Right cardiac atrium (tissue), 5 donors: ENCODE results near the gene SH3TC1. TPM values are rescaled to one million over a fixed set of nuclear protein-coding genes. Genes with fewer than 3 reads are reported as not detected.
A peak's percentile ranks its signal among the peaks of the same experiment; 100 is the strongest.

Experiments used
- ATAC-seq, 2 donors: fragments of 200-7000 bp; cut with Tn5 transposase; one replicate each; pipeline versions ENCODE4 v1.8.0 to v1.9.1; 2020; ENCODE audit warnings: moderate library complexity in 2 of 2, mild to moderate bottlenecking in 1 of 2
- DNase-seq, 3 donors: peaks; one replicate each; pipeline ENCODE4 v3.0.0-alpha.2; 2020
- H3K27ac ChIP-seq: one replicate; pipeline ENCODE4 v1.5.1; 2013; ENCODE audit warnings: mild to moderate bottlenecking, low read length, control low read depth, moderate library complexity
- H3K27me3 ChIP-seq: one replicate; pipeline ENCODE4 v1.6.1; 2013; ENCODE audit not compliant: control insufficient read depth, insufficient read depth
- H3K4me1 ChIP-seq: one replicate; pipeline ENCODE4 v1.6.1; 2013; ENCODE audit warnings: low read length; ENCODE audit not compliant: control insufficient read depth, insufficient read depth
- H3K4me3 ChIP-seq: one replicate; pipeline ENCODE4 v1.5.1; 2013; ENCODE audit warnings: low read length, control low read depth
- H3K9me3 ChIP-seq: one replicate; pipeline ENCODE4 v1.6.1; 2013; ENCODE audit warnings: low read length; ENCODE audit not compliant: control insufficient read depth
- WGBS: extraction: QIAGEN DNeasy Blood & Tissue Kit; methylation state at CpG from one replicate; pipeline ENCODE4 v1.1.7; 2013; 5-methylcytosine and 5-hydroxymethylcytosine counted together
- intact Hi-C, 4 donors: fragments of 100-400 bp; cut with DNase I; formaldehyde crosslinking; loops; one replicate each; pipeline versions ENCODE4 v1.11.0 to v1.14.0; 2022 to 2023
- polyA plus RNA-seq: library from polyadenylated mRNA; stranded (reverse); fragments of 200-250 nt; gene quantifications from one replicate; pipeline ENCODE4 v1.2.3, GENCODE V29; 2013
- total RNA-seq, 4 donors: library from RNA; stranded (reverse); fragmentation: NEBNext Ultra II Directional; extraction: Animal tissue kit (Norgen Biotek cat#: 25700); gene quantifications; one replicate each; pipeline ENCODE4 v1.2.1, GENCODE V29; 2021
- donor health status: healthy with polysubstance abuse.
- donor health status: DM: no; HTN: yes; CAD: no.
- donor health status: DM: no; HTN: no; CAD: no.
- donor health status: DM: no; HTN: yes; CAD: no; lungs with severe emphysema.
- donor health status: DM: yes; HTN: yes; CAD: no.

SH3TC1 gene
- total and polyA plus RNA-seq, 5 donors, result 5.4 to 17.1 (median 10.6) TPM

DNA sequence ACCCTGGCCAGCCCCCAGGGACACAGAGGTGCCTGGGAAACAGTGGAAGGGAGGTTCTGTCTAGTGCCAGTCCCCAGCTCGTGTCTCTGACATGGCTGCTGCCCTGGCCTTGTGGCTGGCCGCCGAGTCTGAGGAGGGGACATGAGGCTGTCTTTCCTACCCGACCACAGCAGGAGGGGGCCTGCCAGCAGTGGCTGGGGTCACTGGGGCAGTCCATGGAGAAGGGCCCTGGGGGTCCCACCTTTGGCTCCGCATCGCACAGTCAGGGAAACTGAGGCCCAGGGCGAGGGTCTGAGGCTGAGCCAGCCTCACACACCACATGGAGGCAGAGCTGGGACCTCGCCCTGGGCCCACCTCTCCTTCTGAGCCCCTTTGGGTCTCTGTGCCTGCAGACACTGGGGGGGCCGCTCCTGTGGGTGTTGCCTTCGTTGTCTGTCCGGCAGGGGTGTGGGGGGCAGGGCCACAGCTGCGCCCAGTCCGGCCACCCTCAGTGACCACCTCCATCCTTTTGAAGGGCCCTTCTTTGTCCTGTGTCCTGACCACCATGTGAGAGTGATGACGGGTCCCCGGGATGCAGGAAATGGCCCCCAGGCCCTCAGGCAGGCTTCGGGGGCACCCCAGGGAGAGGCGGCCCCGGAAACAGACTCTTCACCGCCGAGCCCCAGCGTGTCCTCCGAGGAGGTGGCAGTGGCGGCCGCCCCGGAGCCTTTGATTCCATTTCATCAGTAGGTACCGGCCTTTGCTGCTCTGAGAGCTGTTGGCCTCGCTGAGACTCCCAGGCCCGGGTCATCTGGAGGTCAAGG lies 17.6 kb downstream of the SH3TC1 start:
- ATAC-seq (no peak), DNase-seq (peak in 2 of 3 donors; percentile 47 to 54)
- Histone ChIP-seq H3K4me1 (peaks cover 3% of the 10 kb centered on the region), H3K4me3 (no peak overlapping the region), H3K27ac (no peak overlapping the region), H3K27me3 (no peaks in the 10 kb centered on the region), H3K9me3 (no peaks in the 10 kb centered on the region)
- intact Hi-C loops, result no loop called here
- WGBS, result 86% methylated on average over 28 of the region's 28 CpGs

GRCh38 chr4:8217246-8217511 lies 18.1 kb downstream of the SH3TC1 start:
- Histone ChIP-seq H3K4me3 (no peak overlapping the region), H3K9me3 (no peaks in the 10 kb centered on the region), H3K27ac (no peak overlapping the region), H3K4me1 (peaks cover 3% of the 10 kb centered on the region), H3K27me3 (no peaks in the 10 kb centered on the region)
- DNase-seq (no peak), ATAC-seq (no peak)
- 93% methylated on average over 6 of the region's 6 CpGs for WGBS
- intact Hi-C loops, result no loop called here

- intact Hi-C loops, result no loop called here
- H3K9me3 ChIP-seq, result no peaks in the 10 kb centered on the region
- peaks cover 3% of the 10 kb centered on the region for H3K4me1 ChIP-seq
- H3K27ac ChIP-seq, result no peak overlapping the region
- no peak for ATAC-seq
- no peak overlapping the region for H3K4me3 ChIP-seq
- 85% methylated on average over 9 of the region's 9 CpGs for WGBS
- DNase-seq, result peak in 2 of 3 donors; percentile 28 to 54
- no peaks in the 10 kb centered on the region for H3K27me3 ChIP-seq
These were observed 18.8 kb downstream of the SH3TC1 start for GRCh38 chr4:8217871-8218270.

- intact Hi-C loops, result no loop called here
- Histone ChIP-seq H3K4me1 (peaks cover 3% of the 10 kb centered on the region), H3K27ac (no peak overlapping the region), H3K27me3 (no peaks in the 10 kb centered on the region), H3K4me3 (no peak overlapping the region), H3K9me3 (no peaks in the 10 kb centered on the region)
- ATAC-seq (no peak), DNase-seq (peak in 2 of 3 donors; percentile 45 to 55)
- WGBS, result 90% methylated on average over 20 of the region's 20 CpGs
These were observed 19.4 kb downstream of the SH3TC1 start for GRCh38 chr4:8218371-8219031.

- DNase-seq (peak in 2 of 3 donors; percentile 54 to 63), ATAC-seq (no peak)
- peaks cover 3% of the 10 kb centered on the region for H3K4me1 ChIP-seq
- no peaks in the 10 kb centered on the region for H3K9me3 ChIP-seq
- no peaks in the 10 kb centered on the region for H3K27me3 ChIP-seq
- intact Hi-C loops, result no loop called here
- WGBS, result 76% methylated on average over 21 of the region's 21 CpGs
- H3K27ac ChIP-seq, result no peak overlapping the region
- H3K4me3 ChIP-seq, result no peak overlapping the region
These were observed 20.1 kb downstream of the SH3TC1 start for GRCh38 chr4:8219236-8219635.

DNA sequence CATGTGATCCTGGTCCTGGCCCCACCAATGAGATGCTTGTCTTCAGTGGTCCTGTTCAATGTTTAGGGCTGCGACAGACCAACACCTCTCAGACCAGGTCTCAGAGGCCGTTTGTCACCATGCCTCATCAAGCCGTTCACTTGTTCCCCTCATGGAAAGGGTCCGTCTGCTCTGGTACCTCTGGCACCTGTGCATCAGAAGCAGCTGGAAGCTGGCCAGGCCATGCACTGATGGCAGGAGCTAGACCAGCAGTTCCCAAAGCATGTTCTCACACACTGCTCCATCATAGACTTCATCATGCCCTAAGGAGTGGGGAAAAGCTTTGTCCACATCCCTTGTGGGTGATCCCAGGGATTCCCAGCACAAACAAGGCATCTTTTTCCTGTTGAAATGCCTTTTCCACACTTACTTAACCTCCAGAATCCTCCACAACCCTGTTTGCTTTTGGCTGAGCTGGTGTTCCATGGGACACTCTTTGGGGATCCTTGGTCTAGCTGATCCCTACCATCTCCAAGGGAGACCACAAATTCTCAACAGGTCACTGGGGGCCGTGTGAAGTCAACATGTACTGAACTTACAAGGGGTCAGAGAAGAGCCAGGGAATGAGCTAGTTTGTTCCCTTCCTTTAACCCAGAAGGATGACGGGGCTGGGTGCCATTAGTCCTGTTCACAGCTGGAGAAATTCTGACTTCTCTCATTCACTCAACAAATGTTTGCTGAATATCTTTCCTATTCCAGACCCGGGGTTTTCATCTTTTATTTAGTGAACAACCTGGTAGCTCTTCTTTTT lies 21.8 kb downstream of the SH3TC1 start:
- ATAC-seq, result no peak
- Histone ChIP-seq H3K27ac (no peak overlapping the region), H3K27me3 (no peaks in the 10 kb centered on the region), H3K4me1 (no peaks in the 10 kb centered on the region), H3K9me3 (no peaks in the 10 kb centered on the region), H3K4me3 (no peak overlapping the region)
- DNase-seq, result peak in 2 of 3 donors; percentile 49 to 54
- 89% methylated on average over 7 of the region's 7 CpGs for WGBS
- intact Hi-C loops, result no loop called here

DNA sequence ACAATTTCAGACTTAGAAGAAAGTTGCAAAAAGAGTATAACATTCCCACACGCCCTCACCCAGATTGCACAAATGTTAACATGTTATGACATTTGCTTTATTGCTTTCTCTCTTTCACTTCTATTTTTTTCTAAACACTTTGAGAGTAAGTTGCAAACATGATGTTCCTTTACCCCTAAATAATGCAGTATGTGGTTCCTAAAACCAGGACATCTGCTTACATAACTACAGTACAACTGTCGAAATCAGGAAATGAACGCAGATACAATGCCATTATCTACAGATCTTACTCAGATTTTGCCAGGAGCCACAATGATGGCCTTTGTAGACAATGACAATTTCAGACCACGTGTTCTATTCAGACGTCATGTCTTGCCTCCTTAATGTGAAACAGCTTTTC lies 22.4 kb downstream of the SH3TC1 start:
- Histone ChIP-seq H3K4me3 (no peak overlapping the region), H3K4me1 (no peaks in the 10 kb centered on the region), H3K27ac (no peak overlapping the region), H3K27me3 (no peaks in the 10 kb centered on the region), H3K9me3 (no peaks in the 10 kb centered on the region)
- ATAC-seq (peak; percentile 8 to 18), DNase-seq (peak in 1 of 3 donors; percentile 2)
- WGBS, result 52% methylated on average over 5 of the region's 5 CpGs
- intact Hi-C loops, result no loop called here

- H3K27me3 ChIP-seq, result no peaks in the 10 kb centered on the region
- H3K27ac ChIP-seq, result peak overlapping the region; percentile 32
- intact Hi-C loops, result no loop called here
- ATAC-seq (no peak), DNase-seq (peak in 1 of 3 donors; percentile 2)
- no peaks in the 10 kb centered on the region for H3K9me3 ChIP-seq
- no peak overlapping the region for H3K4me3 ChIP-seq
- no peaks in the 10 kb centered on the region for H3K4me1 ChIP-seq
These were observed 22.9 kb downstream of the SH3TC1 start for GRCh38 chr4:8221985-8222384.

- Histone ChIP-seq H3K9me3 (no peaks in the 10 kb centered on the region), H3K27ac (no peak overlapping the region), H3K4me1 (no peaks in the 10 kb centered on the region), H3K4me3 (no peak overlapping the region), H3K27me3 (no peaks in the 10 kb centered on the region)
- WGBS, result 93% methylated on average over 15 of the region's 15 CpGs
- DNase-seq (peak in 2 of 3 donors; percentile 28 to 52), ATAC-seq (no peak)
- intact Hi-C loops, result no loop called here
These were observed 23.7 kb downstream of the SH3TC1 start for GRCh38 chr4:8222609-8223388.

GRCh38 chr4:8224267-8224974 lies 25.3 kb downstream of the SH3TC1 start:
- Histone ChIP-seq H3K27ac (no peak overlapping the region), H3K4me1 (no peaks in the 10 kb centered on the region), H3K27me3 (no peaks in the 10 kb centered on the region), H3K4me3 (no peak overlapping the region), H3K9me3 (no peaks in the 10 kb centered on the region)
- intact Hi-C loops, result no loop called here
- 84% methylated on average over 12 of the region's 12 CpGs for WGBS
- DNase-seq, result peak in 2 of 3 donors; percentile 18
- no peak for ATAC-seq
